Trophoblast cell (in vitro differentiated cells and primary cell): Measurements from ENCODE around the gene TMEM220.

Source experiments
- DNase-seq, 2 donors: peaks; one replicate each; pipeline ENCODE4 v3.0.0-alpha.2; 2016
- H2AFZ ChIP-seq: 2 replicates; pipeline ENCODE4 v1.6.1; 2013; ENCODE audit warnings: low read length, moderate library complexity, mild to moderate bottlenecking; ENCODE audit not compliant: insufficient read depth, poor library complexity
- H2AK5ac ChIP-seq: 2 replicates; pipeline ENCODE4 v1.6.1; 2013; ENCODE audit warnings: mild to moderate bottlenecking, low read length
- H2BK120ac ChIP-seq: 2 replicates; pipeline ENCODE4 v1.6.1; 2013; ENCODE audit warnings: low read length, mild to moderate bottlenecking, moderate library complexity; ENCODE audit not compliant: insufficient read depth, poor library complexity
- H2BK12ac ChIP-seq: 2 replicates; pipeline ENCODE4 v1.6.1; 2013; ENCODE audit warnings: mild to moderate bottlenecking, low read length, moderate library complexity
- H2BK5ac ChIP-seq: 2 replicates; pipeline ENCODE4 v1.6.1; 2013; ENCODE audit warnings: low read length, low read depth, moderate library complexity, mild to moderate bottlenecking; ENCODE audit not compliant: poor library complexity
- H3K14ac ChIP-seq: 2 replicates; pipeline ENCODE4 v1.6.1; 2013; ENCODE audit warnings: mild to moderate bottlenecking, low read length
- H3K18ac ChIP-seq: 2 replicates; pipeline ENCODE4 v1.6.1; 2013; ENCODE audit warnings: mild to moderate bottlenecking, low read length
- H3K23ac ChIP-seq: 2 replicates; pipeline ENCODE4 v1.6.1; 2013; ENCODE audit warnings: low read length
- H3K27ac ChIP-seq: 2 replicates; pipeline ENCODE4 v1.5.1; 2013; ENCODE audit warnings: low read depth, mild to moderate bottlenecking, inconsistent platforms, low read length, moderate library complexity
- H3K27me3 ChIP-seq: 2 replicates; pipeline ENCODE4 v1.6.1; 2013; ENCODE audit warnings: inconsistent platforms, mild to moderate bottlenecking, low read length, moderate library complexity; ENCODE audit not compliant: insufficient read depth
- H3K36me3 ChIP-seq, 2 experiments: 1 replicate in 1 of 2; 2 replicates in 1 of 2; pipeline ENCODE4 v1.6.1; 2013; ENCODE audit warnings: low read length in 2 of 2, mild to moderate bottlenecking in 2 of 2, moderate library complexity in 1 of 2; ENCODE audit not compliant: insufficient read depth in 2 of 2, control insufficient read depth in 1 of 2
- H3K4ac ChIP-seq: 2 replicates; pipeline ENCODE4 v1.6.1; 2013; ENCODE audit warnings: low read depth, mild to moderate bottlenecking, low read length, moderate library complexity
- H3K4me1 ChIP-seq, 2 experiments: 1 replicate in 1 of 2; 2 replicates in 1 of 2; pipeline ENCODE4 v1.6.1; 2013; ENCODE audit warnings: low read length in 2 of 2, mild to moderate bottlenecking in 2 of 2, moderate library complexity in 1 of 2; ENCODE audit not compliant: insufficient read depth in 2 of 2, control insufficient read depth in 1 of 2
- H3K4me2 ChIP-seq: 2 replicates; pipeline ENCODE4 v1.6.1; 2013; ENCODE audit warnings: inconsistent platforms, mild to moderate bottlenecking, low read length, moderate library complexity
- H3K4me3 ChIP-seq: 2 replicates; pipeline ENCODE4 v1.5.1; 2013; ENCODE audit warnings: mild to moderate bottlenecking, low read depth, low read length, inconsistent platforms
- H3K79me1 ChIP-seq: one replicate; pipeline ENCODE4 v1.6.1; 2013; ENCODE audit warnings: low read length
- H3K79me2 ChIP-seq: 2 replicates; pipeline ENCODE4 v1.6.1; 2013; ENCODE audit warnings: low read length, mild to moderate bottlenecking; ENCODE audit not compliant: control insufficient read depth, insufficient read depth, poor library complexity
- H3K9ac ChIP-seq: 2 replicates; pipeline ENCODE4 v1.6.1; 2013; ENCODE audit warnings: mild to moderate bottlenecking, low read length
- H3K9me3 ChIP-seq: 2 replicates; pipeline ENCODE4 v1.6.1; 2013; ENCODE audit warnings: low read depth, mild to moderate bottlenecking, control low read depth, inconsistent platforms, low read length; ENCODE audit not compliant: insufficient read depth
- H4K12ac ChIP-seq: 2 replicates; pipeline ENCODE4 v1.6.1; 2013; ENCODE audit warnings: low read depth, mild to moderate bottlenecking, low read length, moderate library complexity
- H4K8ac ChIP-seq: 2 replicates; pipeline ENCODE4 v1.6.1; 2013; ENCODE audit warnings: low read depth, mild to moderate bottlenecking, low read length, moderate library complexity
- H4K91ac ChIP-seq: one replicate; pipeline ENCODE4 v1.6.1; 2013; ENCODE audit warnings: low read depth, mild to moderate bottlenecking, low read length, moderate library complexity
- WGBS: extraction: QIAGEN DNeasy Blood & Tissue Kit; methylation state at CpG from one replicate; pipeline ENCODE4 v1.1.7; 2013; ENCODE audit warnings: missing lambda C conversion rate; ENCODE audit not compliant: insufficient read length, insufficient coverage; ENCODE audit errors: extremely low coverage; 5-methylcytosine and 5-hydroxymethylcytosine counted together

The TMEM220 gene

DNA sequence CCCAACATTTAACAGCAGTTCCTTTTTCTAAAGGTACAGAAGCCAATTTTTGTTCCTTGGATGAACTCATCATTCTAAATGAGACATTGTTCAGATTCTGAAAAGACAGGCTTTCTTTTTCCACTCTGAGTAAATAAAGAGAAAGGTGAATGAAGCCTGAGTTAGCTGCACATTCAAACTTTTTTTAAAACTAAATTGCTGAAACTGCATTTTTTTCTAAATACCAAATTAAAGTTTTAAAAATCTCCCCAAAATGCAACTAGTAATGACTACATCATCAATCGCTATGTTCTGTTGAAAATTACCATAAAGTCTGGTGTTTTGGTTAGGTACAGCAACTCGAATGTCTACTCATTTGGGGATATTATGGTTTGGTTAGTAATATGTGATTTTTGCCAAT is 42.3 kb downstream of the TMEM220 start:
- Histone ChIP-seq H2BK5ac (no peak overlapping the region), H3K79me1 (no peaks in the 10 kb centered on the region), H3K4me1 (no peaks in the 10 kb centered on the region), H2AFZ (no peak overlapping the region), H4K8ac (no peak overlapping the region), H3K4me2 (no peak overlapping the region), H3K79me2 (no peaks in the 10 kb centered on the region), H3K36me3 (peaks cover 15 to 24% of the 10 kb centered on the region in 2 experiments), H3K14ac (no peak overlapping the region), H2BK120ac (no peak overlapping the region), H2AK5ac (no peak overlapping the region), H3K27me3 (no peaks in the 10 kb centered on the region), H3K27ac (no peak overlapping the region), H3K18ac (no peak overlapping the region), H3K23ac (no peak overlapping the region), H4K12ac (no peak overlapping the region), H3K9me3 (no peaks in the 10 kb centered on the region), H4K91ac (no peak overlapping the region), H3K9ac (no peak overlapping the region), H3K4me3 (no peak overlapping the region), H3K4ac (no peak overlapping the region), H2BK12ac (no peak overlapping the region)
- no CpG with 5 or more reads among the region's 2 CpGs for WGBS
- DNase-seq = no peak

GRCh38 chr17:10683853-10684252 is 46.0 kb downstream of the TMEM220 start:
- WGBS = no CpG with 5 or more reads among the region's 2 CpGs
- DNase-seq = peak in 1 of 2 donors; percentile 54

GRCh38 chr17:10681866-10682446 is 47.9 kb downstream of the TMEM220 start:
- no peak overlapping the region for H3K4me3 ChIP-seq

More at GRCh38 chr17:10683853-10684252, 46.0 kb downstream of the TMEM220 start:
- H2BK5ac ChIP-seq = no peak overlapping the region
- H3K4me1 ChIP-seq = peaks cover 0 to 3% of the 10 kb centered on the region in 2 experiments
- no peak overlapping the region for H3K4me2 ChIP-seq
- H3K9ac ChIP-seq = no peak overlapping the region
- no peaks in the 10 kb centered on the region for H3K79me2 ChIP-seq
- H3K9me3 ChIP-seq = no peaks in the 10 kb centered on the region
- H2BK120ac ChIP-seq = no peak overlapping the region
- H3K79me1 ChIP-seq = no peaks in the 10 kb centered on the region
- no peak overlapping the region for H2AK5ac ChIP-seq
- no peak overlapping the region for H2AFZ ChIP-seq
- no peak overlapping the region for H4K91ac ChIP-seq
- no peak overlapping the region for H3K4me3 ChIP-seq
- H3K23ac ChIP-seq = no peak overlapping the region
- H3K36me3 ChIP-seq = peaks cover 21 to 29% of the 10 kb centered on the region in 2 experiments
- no peak overlapping the region for H4K12ac ChIP-seq
- no peak overlapping the region for H2BK12ac ChIP-seq
- H3K4ac ChIP-seq = no peak overlapping the region
- no peak overlapping the region for H3K18ac ChIP-seq
- no peak overlapping the region for H4K8ac ChIP-seq
- no peak overlapping the region for H3K27ac ChIP-seq
- H3K14ac ChIP-seq = no peak overlapping the region
- no peaks in the 10 kb centered on the region for H3K27me3 ChIP-seq

GRCh38 chr17:10674704-10675103 is 55.1 kb downstream of the TMEM220 start:
- no peak overlapping the region for H4K12ac ChIP-seq
- H3K9me3 ChIP-seq = no peaks in the 10 kb centered on the region
- H3K23ac ChIP-seq = no peak overlapping the region
- no peak overlapping the region for H2AFZ ChIP-seq
- H2BK120ac ChIP-seq = no peak overlapping the region
- H2BK5ac ChIP-seq = no peak overlapping the region
- no peak overlapping the region for H3K4ac ChIP-seq
- WGBS = no CpG with 5 or more reads among the region's 4 CpGs
- no peak for DNase-seq
- H2AK5ac ChIP-seq = no peak overlapping the region
- no peaks in the 10 kb centered on the region for H3K79me1 ChIP-seq
- H3K18ac ChIP-seq = no peak overlapping the region
- peaks cover 0 to 2% of the 10 kb centered on the region in 2 experiments for H3K4me1 ChIP-seq
- H3K79me2 ChIP-seq = no peaks in the 10 kb centered on the region
- no peak overlapping the region for H3K27ac ChIP-seq
- H3K36me3 ChIP-seq = peaks cover 11 to 20% of the 10 kb centered on the region in 2 experiments
- H3K27me3 ChIP-seq = no peaks in the 10 kb centered on the region
- no peak overlapping the region for H4K8ac ChIP-seq
- H3K9ac ChIP-seq = no peak overlapping the region
- H3K4me2 ChIP-seq = no peak overlapping the region
- H3K14ac ChIP-seq = no peak overlapping the region
- no peak overlapping the region for H3K4me3 ChIP-seq
- H2BK12ac ChIP-seq = no peak overlapping the region
- H4K91ac ChIP-seq = peak overlapping the region; percentile 6

More at GRCh38 chr17:10681866-10682446, 47.9 kb downstream of the TMEM220 start:
- no peak overlapping the region for H3K9ac ChIP-seq
- no peak overlapping the region for H3K18ac ChIP-seq
- no peak overlapping the region for H4K8ac ChIP-seq
- no peaks in the 10 kb centered on the region for H3K9me3 ChIP-seq
- DNase-seq = peak; percentile 55 to 80
- H3K4me1 ChIP-seq = peaks cover 0 to 3% of the 10 kb centered on the region in 2 experiments
- peaks cover 23 to 34% of the 10 kb centered on the region in 2 experiments for H3K36me3 ChIP-seq
- H3K4ac ChIP-seq = no peak overlapping the region
- no peak overlapping the region for H4K91ac ChIP-seq
- H2BK120ac ChIP-seq = no peak overlapping the region
- no peaks in the 10 kb centered on the region for H3K79me1 ChIP-seq
- no peak overlapping the region for H4K12ac ChIP-seq
- H3K27me3 ChIP-seq = no peaks in the 10 kb centered on the region
- H3K79me2 ChIP-seq = no peaks in the 10 kb centered on the region
- no peak overlapping the region for H3K4me2 ChIP-seq
- H3K14ac ChIP-seq = no peak overlapping the region
- no peak overlapping the region for H2BK12ac ChIP-seq
- no peak overlapping the region for H3K23ac ChIP-seq
- no peak overlapping the region for H2AFZ ChIP-seq
- H2BK5ac ChIP-seq = no peak overlapping the region
- H3K27ac ChIP-seq = no peak overlapping the region
- no CpG with 5 or more reads among the region's 7 CpGs for WGBS
- no peak overlapping the region for H2AK5ac ChIP-seq
